Cardiac fibroblast (primary cell): ENCODE results near the gene IL1RN.

Source experiments
- DNase-seq, 2 donors: peaks; one replicate each; pipeline versions ENCODE4 v3.0.0 to v3.0.0-alpha.2; 2010; ENCODE audit warnings: low read depth in 2 of 2
- H3K4me3 ChIP-seq, 2 donors: replicated peaks in 1 of 2; 1 replicate in 1 of 2; 2 replicates in 1 of 2; pipeline ENCODE4 v1.5.1; 2011; ENCODE audit warnings: low read depth in 2 of 2, low read length in 2 of 2, mild to moderate bottlenecking in 2 of 2, moderate library complexity in 1 of 2
- TF ChIP-seq, protein P1 (sequence below): IDR thresholded peaks from one replicate; pipeline ENCODE4 v1.5.1; 2011; ENCODE audit warnings: low read depth, mild to moderate bottlenecking, low read length, inconsistent platforms

The IL1RN gene

DNA sequence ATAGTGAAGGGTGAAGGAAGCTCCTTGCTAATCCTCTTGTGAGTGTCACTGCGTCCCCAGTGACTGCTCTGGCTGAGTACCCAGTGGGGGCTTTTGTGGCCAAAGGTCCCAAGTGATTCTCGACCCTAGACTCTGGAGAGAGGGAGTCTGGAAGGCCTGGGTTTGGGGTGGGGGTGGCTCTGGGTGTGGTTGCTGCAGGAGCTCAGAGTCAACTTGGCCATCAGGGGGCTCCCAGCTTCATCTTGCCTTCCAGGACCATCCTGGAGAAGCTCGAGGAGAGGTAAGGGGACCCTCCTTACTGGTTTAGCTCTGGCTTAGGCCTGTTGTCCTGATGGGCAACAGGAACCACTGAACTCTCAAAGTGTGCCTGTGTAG, 47.0 kb downstream of the IL1RN start:
- no peak overlapping the region for H3K4me3 ChIP-seq
- no peak for DNase-seq

DNA sequence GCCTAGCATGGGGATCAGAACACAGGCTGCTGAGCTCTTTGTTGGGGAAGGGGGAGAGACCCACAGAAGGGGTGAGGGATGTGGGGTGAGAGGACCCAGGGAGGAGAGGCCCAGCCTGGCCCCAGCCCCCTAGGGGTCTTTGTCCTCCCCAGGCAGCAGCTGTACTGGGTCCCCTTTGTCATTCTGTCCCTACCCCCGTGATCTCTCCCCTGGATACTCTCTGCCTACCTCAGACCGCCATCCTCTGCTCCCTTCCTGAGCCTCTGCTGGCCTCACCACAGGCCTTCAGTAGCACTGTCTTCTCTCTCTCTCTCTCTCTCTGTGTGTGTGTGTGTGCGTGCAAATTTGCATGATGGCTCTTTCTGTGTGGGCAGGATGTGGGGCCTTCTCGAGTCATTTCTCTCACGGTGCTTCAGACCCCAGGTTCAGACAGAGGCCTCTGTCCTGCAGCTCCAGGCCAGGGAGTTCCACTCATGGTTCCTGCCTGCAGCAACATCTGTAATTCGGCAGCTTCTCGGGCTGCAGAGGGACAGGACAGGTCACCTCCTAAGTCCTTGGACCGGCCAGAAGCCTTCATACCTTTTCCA, 47.7 kb downstream of the IL1RN start:
- no peak for DNase-seq
- TF ChIP-seq, protein P1, sequence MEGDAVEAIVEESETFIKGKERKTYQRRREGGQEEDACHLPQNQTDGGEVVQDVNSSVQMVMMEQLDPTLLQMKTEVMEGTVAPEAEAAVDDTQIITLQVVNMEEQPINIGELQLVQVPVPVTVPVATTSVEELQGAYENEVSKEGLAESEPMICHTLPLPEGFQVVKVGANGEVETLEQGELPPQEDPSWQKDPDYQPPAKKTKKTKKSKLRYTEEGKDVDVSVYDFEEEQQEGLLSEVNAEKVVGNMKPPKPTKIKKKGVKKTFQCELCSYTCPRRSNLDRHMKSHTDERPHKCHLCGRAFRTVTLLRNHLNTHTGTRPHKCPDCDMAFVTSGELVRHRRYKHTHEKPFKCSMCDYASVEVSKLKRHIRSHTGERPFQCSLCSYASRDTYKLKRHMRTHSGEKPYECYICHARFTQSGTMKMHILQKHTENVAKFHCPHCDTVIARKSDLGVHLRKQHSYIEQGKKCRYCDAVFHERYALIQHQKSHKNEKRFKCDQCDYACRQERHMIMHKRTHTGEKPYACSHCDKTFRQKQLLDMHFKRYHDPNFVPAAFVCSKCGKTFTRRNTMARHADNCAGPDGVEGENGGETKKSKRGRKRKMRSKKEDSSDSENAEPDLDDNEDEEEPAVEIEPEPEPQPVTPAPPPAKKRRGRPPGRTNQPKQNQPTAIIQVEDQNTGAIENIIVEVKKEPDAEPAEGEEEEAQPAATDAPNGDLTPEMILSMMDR = no peak
- H3K4me3 ChIP-seq = no peak overlapping the region

More for the DNA sequence above, 47.0 kb downstream of the IL1RN start:
- TF ChIP-seq, protein P1 = no peak

DNA sequence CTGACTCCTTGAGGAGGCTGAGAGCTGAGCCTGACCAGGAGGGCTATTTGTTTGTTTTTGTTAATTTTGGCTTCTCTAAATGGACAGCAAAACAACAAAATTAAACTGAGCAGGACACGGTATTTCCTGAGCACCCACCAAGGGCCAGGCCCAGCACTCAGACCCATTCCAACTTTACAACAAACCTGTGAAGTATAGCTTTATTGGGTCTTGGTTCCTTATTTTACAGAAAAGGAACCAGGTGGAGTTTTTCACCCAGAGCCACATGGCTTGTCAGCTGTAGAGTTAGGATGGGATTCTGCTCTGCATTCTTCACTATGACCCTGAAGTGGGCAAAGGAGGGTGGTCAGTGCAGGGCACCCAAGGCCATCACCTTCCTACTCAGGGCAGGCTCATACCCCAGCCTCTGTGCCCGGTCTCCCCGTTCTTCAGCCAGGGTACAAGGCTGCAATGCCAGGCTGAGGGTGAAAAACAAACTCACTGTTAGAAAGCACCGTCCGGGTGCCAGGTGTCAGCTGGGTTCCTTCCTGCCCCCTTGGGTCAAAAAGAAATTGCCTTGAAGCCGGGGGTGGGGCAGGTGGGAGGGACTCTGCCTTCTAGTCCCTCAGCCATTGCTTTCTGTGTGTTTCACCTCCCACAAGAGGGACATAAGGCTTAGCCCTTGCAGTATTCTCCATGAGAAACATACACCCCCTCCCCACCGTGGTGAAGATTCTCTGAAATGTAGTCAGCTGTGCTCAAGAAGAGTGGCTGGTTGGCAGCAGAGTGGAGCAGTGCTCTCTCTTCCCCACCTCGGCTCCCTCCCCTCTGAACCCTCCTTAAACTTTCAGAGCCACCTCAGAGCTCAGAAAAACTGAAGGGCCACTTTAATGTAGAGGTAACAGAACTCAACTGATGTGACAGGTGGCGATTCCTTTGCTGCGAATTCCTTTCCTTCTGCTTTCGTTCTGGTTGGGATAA, 48.6 kb downstream of the IL1RN start:
- TF ChIP-seq, protein P1 = no peak
- H3K4me3 ChIP-seq = no peak overlapping the region
- DNase-seq = no peak

DNA sequence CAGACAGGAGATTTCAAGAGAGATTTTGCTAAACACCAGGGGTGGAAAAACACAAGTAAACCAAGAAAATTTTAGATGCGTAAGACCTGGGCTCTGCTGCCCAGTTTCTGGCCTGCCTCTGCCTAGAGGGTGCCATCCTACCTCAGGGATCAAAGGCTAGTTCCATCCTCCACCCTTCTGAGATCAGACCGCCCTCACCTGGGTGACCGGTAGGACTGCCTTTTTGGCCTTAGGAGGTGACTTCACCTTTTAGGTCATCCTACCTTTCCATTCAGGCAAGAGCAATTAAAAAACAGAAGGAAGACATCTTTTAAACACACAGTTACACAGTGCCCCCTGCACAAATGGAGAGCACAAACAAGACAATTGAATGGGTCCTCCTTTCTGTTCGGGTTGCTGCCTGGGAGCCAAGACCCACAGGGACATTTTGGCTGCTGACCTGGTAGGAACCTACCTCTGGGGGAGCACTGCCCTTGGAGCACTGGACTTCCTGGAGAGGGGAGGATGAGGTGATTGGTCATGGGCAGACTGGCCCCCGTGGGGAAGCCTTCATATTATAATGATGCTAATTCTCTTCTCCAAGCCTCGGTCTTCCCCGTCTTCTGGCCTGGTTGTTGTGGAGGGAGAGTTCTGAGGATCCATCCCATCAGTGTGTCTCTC, 49.4 kb downstream of the IL1RN start:
- TF ChIP-seq, protein P1 = no peak
- no peak for DNase-seq
- H3K4me3 ChIP-seq = no peak overlapping the region

DNA sequence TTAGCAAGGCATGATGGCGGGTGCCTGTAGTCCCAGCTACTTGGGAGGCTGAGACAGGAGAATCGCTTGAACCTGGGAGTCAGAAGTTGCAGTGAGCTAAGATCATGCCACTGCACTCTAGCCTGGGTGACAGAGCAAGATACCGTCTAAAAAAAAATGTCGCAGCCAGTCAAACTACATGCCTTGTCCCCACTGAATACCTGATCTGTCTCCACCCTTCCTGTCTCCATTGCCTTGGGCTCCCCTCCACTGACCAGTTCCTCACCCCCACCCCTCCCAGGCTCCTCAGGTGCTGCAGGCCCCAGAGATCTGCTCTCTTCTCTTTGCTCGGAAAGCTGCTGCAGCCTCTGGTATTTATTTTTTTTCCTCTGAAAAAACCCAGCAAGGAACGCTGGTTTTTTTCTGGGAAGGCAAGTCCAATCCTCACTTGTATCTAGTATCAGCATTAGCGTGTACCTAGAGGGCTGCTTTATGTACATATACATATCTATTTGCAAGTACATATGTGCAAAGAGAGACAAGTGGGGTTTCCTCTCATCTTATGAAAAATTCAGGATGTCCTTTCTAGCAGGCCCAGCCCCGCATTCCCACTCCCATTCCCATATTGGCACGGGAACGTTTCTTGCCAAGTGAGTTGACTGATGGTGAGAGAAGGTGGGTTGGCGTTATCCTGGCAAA, 50.8 kb downstream of the IL1RN start:
- no peak overlapping the region for H3K4me3 ChIP-seq
- no peak for DNase-seq
- TF ChIP-seq, protein P1 = no peak

DNA sequence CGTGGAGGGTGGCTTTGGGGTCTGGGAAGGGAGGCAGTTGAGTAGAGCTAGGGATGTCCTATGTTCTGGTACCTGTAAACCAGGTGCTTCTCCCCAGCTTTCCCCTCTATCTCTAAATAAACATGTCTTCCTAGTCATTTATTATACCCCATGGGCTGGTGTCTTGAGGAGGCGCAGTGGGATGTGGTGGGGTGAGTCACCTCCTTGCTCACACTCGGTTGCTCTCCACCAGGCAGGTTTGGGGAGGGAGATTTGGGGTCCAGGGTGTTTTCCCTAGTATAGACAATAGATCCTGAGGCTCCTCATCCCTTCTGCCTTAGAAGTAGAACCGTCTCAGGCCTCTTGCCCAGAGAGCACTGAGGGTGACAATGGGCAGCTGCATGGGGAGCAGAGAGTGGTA, 51.5 kb downstream of the IL1RN start:
- no peak overlapping the region for H3K4me3 ChIP-seq
- no peak for DNase-seq

More for the DNA sequence above, 51.5 kb downstream of the IL1RN start:
- TF ChIP-seq, protein P1 = no peak
